A673 (cell line): Measurements from ENCODE around the gene FRMD4A. TPM values are rescaled to one million over a fixed set of nuclear protein-coding genes. Genes with fewer than 3 reads are reported as not detected.
"Not testable (repeated sequence)": the region's sequence is repeated elsewhere in the genome, so short reads cannot be mapped to it uniquely, and the experiment has no call there.

ENCODE experiments used
- BruUV-seq: library from RNA; stranded (reverse); fragments of 400-500 nt; replicated peaks from 2 replicates; lab custom pipeline; 2021; lab: Mats Ljungman, UMichigan
- CTCF ChIA-PET: fragments of 300-600 bp; sonication (Branson Sonifier 250); formaldehyde crosslinking; loops from one replicate; lab custom pipeline; 2022; ENCODE audit warnings: antibody characterized with exemption; lab: Charles Lee
- POLR2A ChIA-PET: fragments of 300-600 bp; sonication (Branson Sonifier 250); formaldehyde crosslinking; loops from one replicate; lab custom pipeline; 2022; ENCODE audit warnings: antibody characterized with exemption; ENCODE audit not compliant: low non-redundant PET; lab: Charles Lee
- DNase-seq: peaks from one replicate; pipeline ENCODE4 v3.0.0-alpha.2; 2015; ENCODE audit warnings: low spot score
- H3K27ac ChIP-seq: fragments of 200-600 bp; sonication (generic); 2 replicates; pipeline ENCODE4 v1.5.1; 2016; ENCODE audit warnings: mixed run types, low read depth, mild to moderate bottlenecking, mixed read lengths, antibody characterized with exemption, low read length; ENCODE audit not compliant: poor library complexity, severe bottlenecking
- H3K27me3 ChIP-seq: fragments of 200-600 bp; sonication (generic); replicated peaks from 2 replicates; pipeline ENCODE4 v1.6.1; 2017; ENCODE audit warnings: mixed run types, low read depth, mild to moderate bottlenecking, mixed read lengths, antibody characterized with exemption, low read length; ENCODE audit not compliant: insufficient read depth, poor library complexity
- H3K36me3 ChIP-seq: fragments of 200-600 bp; sonication (generic); 2 replicates; pipeline ENCODE4 v1.6.1; 2016; ENCODE audit warnings: mixed run types, mild to moderate bottlenecking, mixed read lengths, antibody characterized with exemption, low read length; ENCODE audit not compliant: insufficient read depth, poor library complexity, severe bottlenecking
- H3K4me1 ChIP-seq: fragments of 200-600 bp; sonication (generic); 2 replicates; pipeline ENCODE4 v1.6.1; 2017; ENCODE audit warnings: mixed run types, mild to moderate bottlenecking, mixed read lengths, antibody characterized with exemption, low read length; ENCODE audit not compliant: insufficient read depth, poor library complexity, severe bottlenecking
- H3K4me3 ChIP-seq: fragments of 200-600 bp; sonication (generic); 2 replicates; pipeline ENCODE4 v1.5.1; 2016; ENCODE audit warnings: low read depth, mixed run types, mild to moderate bottlenecking, mixed read lengths, low read length; ENCODE audit not compliant: poor library complexity, severe bottlenecking
- H3K9me3 ChIP-seq: fragments of 200-600 bp; sonication (generic); 2 replicates; pipeline ENCODE4 v1.6.1; 2016; ENCODE audit warnings: mixed run types, low read depth, mild to moderate bottlenecking, mixed read lengths, antibody characterized with exemption, low read length; ENCODE audit not compliant: poor library complexity, severe bottlenecking
- EZH2 ChIP-seq: fragments of 200-600 bp; sonication (generic); IDR thresholded peaks from 2 replicates; pipeline ENCODE4 v1.6.1; 2017; ENCODE audit warnings: borderline replicate concordance, low read depth, mild to moderate bottlenecking, mixed read lengths, antibody characterized with exemption, low read length; ENCODE audit not compliant: poor library complexity, severe bottlenecking
- intact Hi-C: fragments of 100-400 bp; cut with micrococcal nuclease; formaldehyde crosslinking; loops from one replicate; pipeline ENCODE4 v1.10.0; 2022; ENCODE audit not compliant: unreplicated experiment
- total RNA-seq: library from RNA; stranded (reverse); gene quantifications from 2 replicates; pipeline ENCODE4 v1.2.3, GENCODE V29; 2021
- TF ChIP-seq, protein P1 (sequence below): fragments of 300-800, 200-600 bp; sonication (generic); conservative IDR thresholded peaks from 2 replicates; pipeline ENCODE4 v1.5.1; 2017; ENCODE audit warnings: low read depth, mild to moderate bottlenecking, antibody characterized with exemption, low read length, moderate library complexity, mixed read lengths

The FRMD4A gene
- total RNA-seq, 1 experiment from 2014 or later = 26.3 TPM

- CTCF ChIA-PET = no interaction called here
- intact Hi-C loops = no loop called here
- Histone ChIP-seq H3K36me3 (no peaks in the 10 kb centered on the region), H3K4me3 (no peak overlapping the region), H3K27me3 (no peaks in the 10 kb centered on the region), H3K4me1 (no peaks in the 10 kb centered on the region), H3K27ac (no peak overlapping the region), H3K9me3 (no peaks in the 10 kb centered on the region)
- POLR2A ChIA-PET = no interaction called here
- no peak for TF ChIP-seq EZH2
- TF ChIP-seq, protein P1, sequence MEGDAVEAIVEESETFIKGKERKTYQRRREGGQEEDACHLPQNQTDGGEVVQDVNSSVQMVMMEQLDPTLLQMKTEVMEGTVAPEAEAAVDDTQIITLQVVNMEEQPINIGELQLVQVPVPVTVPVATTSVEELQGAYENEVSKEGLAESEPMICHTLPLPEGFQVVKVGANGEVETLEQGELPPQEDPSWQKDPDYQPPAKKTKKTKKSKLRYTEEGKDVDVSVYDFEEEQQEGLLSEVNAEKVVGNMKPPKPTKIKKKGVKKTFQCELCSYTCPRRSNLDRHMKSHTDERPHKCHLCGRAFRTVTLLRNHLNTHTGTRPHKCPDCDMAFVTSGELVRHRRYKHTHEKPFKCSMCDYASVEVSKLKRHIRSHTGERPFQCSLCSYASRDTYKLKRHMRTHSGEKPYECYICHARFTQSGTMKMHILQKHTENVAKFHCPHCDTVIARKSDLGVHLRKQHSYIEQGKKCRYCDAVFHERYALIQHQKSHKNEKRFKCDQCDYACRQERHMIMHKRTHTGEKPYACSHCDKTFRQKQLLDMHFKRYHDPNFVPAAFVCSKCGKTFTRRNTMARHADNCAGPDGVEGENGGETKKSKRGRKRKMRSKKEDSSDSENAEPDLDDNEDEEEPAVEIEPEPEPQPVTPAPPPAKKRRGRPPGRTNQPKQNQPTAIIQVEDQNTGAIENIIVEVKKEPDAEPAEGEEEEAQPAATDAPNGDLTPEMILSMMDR = no peak
- BruUV-seq = no TSS peak
- DNase-seq = no peak
These were observed 426.7 kb downstream of the FRMD4A start for GRCh38 chr10:13904064-13904463.

DNA sequence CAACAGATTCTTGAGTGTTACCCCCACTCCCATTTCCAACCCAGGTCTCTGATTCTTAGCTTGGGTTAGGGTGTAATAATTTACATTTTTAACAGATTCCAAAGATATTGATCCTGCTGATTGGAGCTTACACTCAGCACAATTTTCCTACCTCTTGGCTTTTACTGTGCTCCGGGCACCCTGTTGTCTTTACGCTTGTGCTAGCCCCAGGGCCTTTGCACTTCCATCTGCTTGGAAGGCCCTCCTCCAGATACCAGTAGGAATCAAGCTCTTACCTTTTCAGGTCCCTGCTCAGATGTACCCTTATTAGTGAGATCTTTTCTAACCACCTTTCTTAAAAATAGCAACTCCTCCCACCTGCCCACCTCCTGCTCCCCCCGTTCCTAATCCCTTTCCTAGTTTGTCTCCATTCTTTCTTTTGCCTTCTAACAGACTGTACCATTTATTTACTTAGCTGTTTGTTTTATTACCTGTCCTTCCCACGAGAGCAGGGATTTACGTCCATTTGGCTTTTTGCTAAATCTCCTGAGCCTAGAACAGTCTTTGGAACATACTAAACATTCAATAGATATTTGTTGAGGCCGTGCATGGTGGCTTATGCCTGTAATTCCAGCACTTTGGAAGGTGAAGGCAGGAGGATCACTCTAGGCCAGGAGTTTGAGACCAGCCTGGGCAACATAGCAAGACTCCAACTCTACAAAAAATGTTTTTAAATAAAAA, 427.7 kb downstream of the FRMD4A start:
- Histone ChIP-seq H3K4me1 (no peaks in the 10 kb centered on the region), H3K9me3 (no peaks in the 10 kb centered on the region), H3K27ac (no peak overlapping the region), H3K27me3 (no peaks in the 10 kb centered on the region), H3K36me3 (no peaks in the 10 kb centered on the region), H3K4me3 (no peak overlapping the region)
- POLR2A ChIA-PET = no interaction called here
- TF ChIP-seq, protein P1 = no peak
- no peak for TF ChIP-seq EZH2
- no peak for DNase-seq
- intact Hi-C loops = no loop called here
- CTCF ChIA-PET = no interaction called here
- BruUV-seq = no TSS peak

GRCh38 chr10:13899941-13900340, 430.8 kb downstream of the FRMD4A start:
- DNase-seq = no peak
- Histone ChIP-seq H3K36me3 (no peaks in the 10 kb centered on the region), H3K4me3 (no peak overlapping the region), H3K9me3 (no peaks in the 10 kb centered on the region), H3K27ac (no peak overlapping the region), H3K27me3 (no peaks in the 10 kb centered on the region), H3K4me1 (no peaks in the 10 kb centered on the region)
- intact Hi-C loops = no loop called here
- CTCF ChIA-PET = no interaction called here
- TF ChIP-seq, protein P1 = no peak
- TF ChIP-seq EZH2 = no peak
- no TSS peak for BruUV-seq
- POLR2A ChIA-PET = no interaction called here

DNA sequence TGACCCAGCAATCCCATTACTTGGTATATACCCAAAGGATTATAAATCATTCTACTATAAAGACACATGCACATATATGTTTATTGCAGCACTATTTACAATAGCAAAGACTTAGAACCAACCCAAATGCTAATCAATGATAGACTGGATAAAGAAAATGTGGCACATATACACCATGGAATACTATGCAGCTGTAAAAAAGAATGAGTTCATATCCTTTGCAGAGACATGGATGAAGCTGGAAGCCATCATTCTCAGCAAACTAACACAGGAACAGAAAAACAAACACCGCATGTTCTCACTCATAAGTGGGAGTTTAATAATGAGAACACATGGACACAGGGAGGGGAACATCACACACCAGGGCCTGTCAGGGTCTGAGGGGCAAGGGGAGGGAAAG, 434.6 kb downstream of the FRMD4A start:
- POLR2A ChIA-PET, H3K27ac ChIP-seq, DNase-seq, H3K4me3 ChIP-seq, intact Hi-C loops, BruUV-seq, H3K4me1 ChIP-seq, H3K9me3 ChIP-seq, H3K36me3 ChIP-seq, CTCF ChIA-PET: not testable (repeated sequence)
- H3K27me3 ChIP-seq = peaks cover 24% of the 10 kb centered on the region
